DND-41 (cell line): ENCODE results near the gene CD151.

Experiments
- EZH2 ChIP-seq: IDR thresholded peaks from 3 replicates; pipeline ENCODE4 v1.6.1; 2012; ENCODE audit warnings: borderline replicate concordance, low read depth, mild to moderate bottlenecking, moderate library complexity, low read length, inconsistent platforms; ENCODE audit not compliant: severe bottlenecking
- TF ChIP-seq, protein P1 (sequence below): IDR thresholded peaks from 2 replicates; pipeline ENCODE4 v1.5.1; 2012; ENCODE audit warnings: borderline replicate concordance, low read length, moderate library complexity, mild to moderate bottlenecking; ENCODE audit not compliant: poor library complexity, severe bottlenecking; ENCODE audit errors: extremely low read depth

DNA sequence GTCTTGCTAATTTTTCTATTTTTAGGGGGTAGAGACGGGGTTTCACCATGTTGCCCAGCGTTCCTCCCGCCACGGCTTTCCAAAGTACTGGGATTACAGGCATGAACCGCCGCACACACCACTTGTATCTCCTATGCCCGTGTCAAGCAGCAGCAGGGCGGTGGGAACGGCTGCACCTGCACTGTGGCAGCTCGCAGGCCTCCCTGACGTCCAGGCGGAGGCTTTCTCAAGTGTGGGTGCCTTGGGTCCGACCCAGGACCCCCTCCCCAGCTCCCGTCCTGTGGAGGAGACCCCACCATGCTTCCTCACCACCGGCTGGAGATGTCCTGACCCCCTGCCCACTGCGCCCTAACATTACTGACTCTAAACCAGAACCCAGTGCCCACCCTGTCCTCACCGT, 35.6 kb downstream of the CD151 start:
- TF ChIP-seq, protein P1, sequence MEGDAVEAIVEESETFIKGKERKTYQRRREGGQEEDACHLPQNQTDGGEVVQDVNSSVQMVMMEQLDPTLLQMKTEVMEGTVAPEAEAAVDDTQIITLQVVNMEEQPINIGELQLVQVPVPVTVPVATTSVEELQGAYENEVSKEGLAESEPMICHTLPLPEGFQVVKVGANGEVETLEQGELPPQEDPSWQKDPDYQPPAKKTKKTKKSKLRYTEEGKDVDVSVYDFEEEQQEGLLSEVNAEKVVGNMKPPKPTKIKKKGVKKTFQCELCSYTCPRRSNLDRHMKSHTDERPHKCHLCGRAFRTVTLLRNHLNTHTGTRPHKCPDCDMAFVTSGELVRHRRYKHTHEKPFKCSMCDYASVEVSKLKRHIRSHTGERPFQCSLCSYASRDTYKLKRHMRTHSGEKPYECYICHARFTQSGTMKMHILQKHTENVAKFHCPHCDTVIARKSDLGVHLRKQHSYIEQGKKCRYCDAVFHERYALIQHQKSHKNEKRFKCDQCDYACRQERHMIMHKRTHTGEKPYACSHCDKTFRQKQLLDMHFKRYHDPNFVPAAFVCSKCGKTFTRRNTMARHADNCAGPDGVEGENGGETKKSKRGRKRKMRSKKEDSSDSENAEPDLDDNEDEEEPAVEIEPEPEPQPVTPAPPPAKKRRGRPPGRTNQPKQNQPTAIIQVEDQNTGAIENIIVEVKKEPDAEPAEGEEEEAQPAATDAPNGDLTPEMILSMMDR, result no peak
- TF ChIP-seq EZH2, result no peak
